HepG2 (cell line): ENCODE results near the gene DLEC1.

ENCODE experiments used
- DBP ChIP-seq: sonication (generic); formaldehyde crosslinking; IDR thresholded peaks from 2 replicates; pipeline ENCODE4 v1.4.0; 2020; ENCODE audit warnings: missing genetic modification reagents; ENCODE audit errors: not compliant biosample characterization
- ELK4 ChIP-seq: sonication (generic); formaldehyde crosslinking; IDR thresholded peaks from 2 replicates; pipeline ENCODE4 v1.9.0; 2021; ENCODE audit warnings: missing genetic modification reagents, borderline replicate concordance
- EZH2 ChIP-seq: conservative IDR thresholded peaks from 2 replicates; pipeline ENCODE4 v1.6.1; 2012; ENCODE audit warnings: mild to moderate bottlenecking, low read depth, low read length, moderate library complexity
- TAF1 ChIP-seq: sonication (generic); formaldehyde crosslinking; IDR thresholded peaks from 2 replicates; pipeline ENCODE4 v1.4.0; 2020; ENCODE audit warnings: missing genetic modification reagents
- ZFP1 ChIP-seq: IDR thresholded peaks from 2 replicates; pipeline ENCODE4 v1.6.1; 2016
- ZNF235 ChIP-seq: sonication (generic); formaldehyde crosslinking; IDR thresholded peaks from 2 replicates; pipeline ENCODE4 v1.8.1; 2023; ENCODE audit warnings: mild to moderate bottlenecking, missing genetic modification reagents, borderline replicate concordance
- ZNF513 ChIP-seq: sonication (generic); formaldehyde crosslinking; conservative IDR thresholded peaks from 2 replicates; pipeline ENCODE4 v1.5.0; 2020; ENCODE audit warnings: missing genetic modification reagents
- ZNF776 ChIP-seq: sonication (generic); formaldehyde crosslinking; IDR thresholded peaks from 2 replicates; pipeline ENCODE4 v1.4.0; 2020; ENCODE audit warnings: mild to moderate bottlenecking, missing genetic modification reagents
- ZZZ3 ChIP-seq: sonication (generic); formaldehyde crosslinking; IDR thresholded peaks from 2 replicates; pipeline ENCODE4 v1.4.0; 2020; ENCODE audit warnings: missing genetic modification reagents, mild to moderate bottlenecking, borderline replicate concordance

GRCh38 chr3:38146504-38146903, 107.5 kb downstream of the DLEC1 start:
- TF ChIP-seq ZNF235 (no peak), EZH2 (no peak), ZNF513 (CRISPR knock-in tag) (no peak), DBP (CRISPR knock-in tag) (no peak), ZZZ3 (no peak), ZNF776 (no peak), ZFP1 (no peak), ELK4 (CRISPR knock-in tag) (no peak), TAF1 (no peak)
